Tibial nerve (tissue), 4 donors: ENCODE measurements around the gene TINAGL1. TPM values are rescaled to one million over a fixed set of nuclear protein-coding genes. Genes with fewer than 3 reads are reported as not detected.

ENCODE experiments used
- DNase-seq, 2 donors: peaks; one replicate each; pipeline ENCODE4 v3.0.0-alpha.2; 2019; ENCODE audit warnings: low spot score in 2 of 2
- H3K27ac ChIP-seq, 4 donors: fragments of 200-600 bp; sonication (generic) in 3 of 4; one replicate each; pipeline ENCODE4 v1.5.1; 2017 to 2019; ENCODE audit warnings: mild to moderate bottlenecking in 1 of 4
- H3K27me3 ChIP-seq, 2 donors: fragments of 200-600 bp; sonication (generic) in 1 of 2; one replicate each; pipeline versions ENCODE4 v1.5.1 to v1.6.0; 2017 to 2019
- H3K36me3 ChIP-seq, 3 donors: fragments of 200-600 bp; sonication (generic); one replicate each; pipeline ENCODE4 v1.5.1; 2018 to 2019
- H3K4me1 ChIP-seq, 4 donors: fragments of 200-600 bp; sonication (generic) in 3 of 4; one replicate each; pipeline ENCODE4 v1.5.1; 2017 to 2019
- H3K4me3 ChIP-seq, 4 donors: fragments of 200-600 bp; sonication (generic) in 3 of 4; one replicate each; pipeline ENCODE4 v1.5.1; 2017 to 2019; ENCODE audit warnings: mild to moderate bottlenecking in 1 of 4, moderate library complexity in 1 of 4
- H3K9me3 ChIP-seq, 4 donors: fragments of 200-600 bp; sonication (generic) in 3 of 4; one replicate each; pipeline ENCODE4 v1.5.1; 2017 to 2019
- EP300 ChIP-seq, 2 donors: sonication (generic); formaldehyde crosslinking; IDR thresholded peaks; one replicate each; pipeline ENCODE4 v1.6.1; 2017; ENCODE audit warnings: antibody characterized with exemption in 2 of 2, mild to moderate bottlenecking in 1 of 2
- POLR2A ChIP-seq, 2 donors: fragments of 450-650 bp; IDR thresholded peaks; one replicate each; pipeline ENCODE4 v1.6.1; 2017; ENCODE audit warnings: antibody characterized with exemption in 2 of 2, mild to moderate bottlenecking in 2 of 2, moderate library complexity in 2 of 2
- WGBS, 2 donors: methylation state at CpG; one replicate each; pipeline ENCODE4 v1.1.5; 2018; 5-methylcytosine and 5-hydroxymethylcytosine counted together
- total RNA-seq, 4 donors: library from RNA; depleted of rRNA; stranded (reverse); fragments of >200 nt; gene quantifications; one replicate each; pipeline ENCODE4 v1.1.0, GENCODE V29; 2016
- TF ChIP-seq, protein P1 (sequence below), 5 experiments: fragments of 200-600 bp in 3 of 5; fragments of 450-650 bp in 2 of 5; sonication (generic) in 3 of 5; IDR thresholded peaks; one replicate each; pipeline ENCODE4 v1.5.1; 2016 to 2019; ENCODE audit warnings: antibody characterized with exemption in 5 of 5, mild to moderate bottlenecking in 3 of 5, moderate library complexity in 2 of 5

TINAGL1 gene
- total RNA-seq, 4 donors from 2014 or later, result 97.3 to 227 (median 198) TPM

DNA sequence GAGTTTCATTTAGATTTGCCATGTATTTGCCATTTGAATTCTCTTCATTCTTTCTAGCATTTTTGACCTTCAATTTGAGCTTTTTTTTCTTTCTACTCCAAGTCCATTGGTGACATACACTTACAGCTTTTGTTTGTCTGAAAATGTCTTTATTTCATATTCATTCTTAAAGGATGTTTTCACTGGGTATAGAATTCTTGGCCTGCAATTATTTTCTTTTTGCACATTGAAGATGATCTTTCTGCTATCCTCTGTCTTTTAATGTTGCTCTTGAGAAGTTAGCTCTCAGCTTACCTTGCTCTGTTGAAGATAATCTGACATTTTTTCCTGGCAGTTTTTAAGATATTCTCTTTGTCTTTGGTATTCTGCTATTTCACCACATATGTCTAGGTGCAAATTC is 16.6 kb upstream of the TINAGL1 start:
- Histone ChIP-seq H3K27me3 (peaks cover 0 to 37% of the 10 kb centered on the region in 2 donors), H3K9me3 (peaks cover 0 to 11% (median 0%) of the 10 kb centered on the region in 4 donors), H3K36me3 (no peaks in the 10 kb centered on the region), H3K4me1 (peaks cover 0 to 7% (median 3%) of the 10 kb centered on the region in 4 donors), H3K27ac (no peak overlapping the region), H3K4me3 (no peak overlapping the region)
- TF ChIP-seq, protein P1, sequence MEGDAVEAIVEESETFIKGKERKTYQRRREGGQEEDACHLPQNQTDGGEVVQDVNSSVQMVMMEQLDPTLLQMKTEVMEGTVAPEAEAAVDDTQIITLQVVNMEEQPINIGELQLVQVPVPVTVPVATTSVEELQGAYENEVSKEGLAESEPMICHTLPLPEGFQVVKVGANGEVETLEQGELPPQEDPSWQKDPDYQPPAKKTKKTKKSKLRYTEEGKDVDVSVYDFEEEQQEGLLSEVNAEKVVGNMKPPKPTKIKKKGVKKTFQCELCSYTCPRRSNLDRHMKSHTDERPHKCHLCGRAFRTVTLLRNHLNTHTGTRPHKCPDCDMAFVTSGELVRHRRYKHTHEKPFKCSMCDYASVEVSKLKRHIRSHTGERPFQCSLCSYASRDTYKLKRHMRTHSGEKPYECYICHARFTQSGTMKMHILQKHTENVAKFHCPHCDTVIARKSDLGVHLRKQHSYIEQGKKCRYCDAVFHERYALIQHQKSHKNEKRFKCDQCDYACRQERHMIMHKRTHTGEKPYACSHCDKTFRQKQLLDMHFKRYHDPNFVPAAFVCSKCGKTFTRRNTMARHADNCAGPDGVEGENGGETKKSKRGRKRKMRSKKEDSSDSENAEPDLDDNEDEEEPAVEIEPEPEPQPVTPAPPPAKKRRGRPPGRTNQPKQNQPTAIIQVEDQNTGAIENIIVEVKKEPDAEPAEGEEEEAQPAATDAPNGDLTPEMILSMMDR (IDR thresholded peaks at IDR 0.05), result no peak
- TF ChIP-seq POLR2A (IDR thresholded peaks at IDR 0.05) (no peak), EP300 (IDR thresholded peaks at IDR 0.05) (no peak)
- no peak for DNase-seq

DNA sequence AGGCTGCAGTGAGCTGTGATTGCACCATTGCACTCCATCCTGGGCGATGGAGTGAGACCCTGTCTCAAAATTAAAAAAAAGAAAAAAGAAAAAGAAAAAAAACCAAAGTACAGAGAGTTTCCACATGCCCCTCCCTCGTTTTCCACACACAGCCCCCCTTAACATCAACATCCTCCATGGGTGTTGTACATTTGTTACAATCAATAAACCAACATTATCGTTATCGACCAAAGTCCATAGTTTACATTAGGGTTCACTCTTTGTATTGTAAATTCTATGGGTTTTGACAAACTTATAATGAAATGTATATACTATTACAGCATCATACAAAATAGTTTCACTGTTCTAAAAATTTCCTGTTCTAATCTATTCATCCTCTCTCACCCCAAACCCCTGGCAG is 15.9 kb upstream of the TINAGL1 start:
- DNase-seq, result no peak
- H3K36me3 ChIP-seq, result no peaks in the 10 kb centered on the region
- H3K27me3 ChIP-seq, result peaks cover 0 to 31% of the 10 kb centered on the region in 2 donors
- 81 to 85% methylated on average over 4 of the region's 4 CpGs for WGBS, 2 donors
- TF ChIP-seq POLR2A (IDR thresholded peaks at IDR 0.05) (no peak), EP300 (IDR thresholded peaks at IDR 0.05) (no peak)
- TF ChIP-seq, protein P1 (IDR thresholded peaks at IDR 0.05), result no peak
- H3K27ac ChIP-seq, result no peak overlapping the region
- H3K4me3 ChIP-seq, result no peak overlapping the region
- H3K9me3 ChIP-seq, result peaks cover 0 to 11% (median 0%) of the 10 kb centered on the region in 4 donors
- H3K4me1 ChIP-seq, result peaks cover 0 to 9% (median 3%) of the 10 kb centered on the region in 4 donors

DNA sequence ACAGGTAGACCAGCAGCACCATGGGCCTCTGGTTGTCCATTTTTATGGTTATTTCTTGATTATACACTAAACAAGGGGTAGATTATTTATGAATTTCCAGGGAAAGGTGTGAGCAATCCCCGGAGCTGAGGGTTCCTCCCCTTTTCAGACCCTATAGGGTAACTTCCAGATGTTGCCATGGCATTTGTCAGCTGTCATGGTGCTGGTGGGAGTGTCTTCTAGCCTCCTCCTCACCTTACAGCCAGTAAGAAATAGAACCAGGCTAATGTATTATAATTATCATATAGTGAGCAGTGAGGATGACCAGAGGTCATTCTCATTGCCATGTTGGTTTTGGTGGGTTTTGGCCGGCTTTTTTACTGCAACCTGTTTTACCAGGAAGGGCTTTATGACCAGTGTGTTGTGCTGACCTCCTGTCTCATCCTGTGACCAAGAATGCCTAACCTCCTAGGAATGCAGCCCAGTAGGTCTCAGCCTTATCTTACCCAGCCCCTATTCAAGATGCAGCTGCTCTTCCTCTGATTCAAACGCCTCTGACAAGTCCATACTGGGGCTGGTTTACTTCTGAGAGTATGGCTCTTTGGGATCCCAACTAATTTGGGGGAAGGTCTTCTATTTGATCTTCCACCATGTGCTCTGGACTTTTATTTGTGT is 13.5 kb upstream of the TINAGL1 start:
- Histone ChIP-seq H3K27ac (no peak overlapping the region), H3K36me3 (no peaks in the 10 kb centered on the region), H3K4me1 (peaks cover 0 to 9% (median 3%) of the 10 kb centered on the region in 4 donors), H3K4me3 (no peak overlapping the region), H3K27me3 (peaks cover 0 to 23% of the 10 kb centered on the region in 2 donors), H3K9me3 (peaks cover 0 to 11% (median 0%) of the 10 kb centered on the region in 4 donors)
- DNase-seq, result no peak
- TF ChIP-seq, protein P1 (IDR thresholded peaks at IDR 0.05), result no peak
- no peak for TF ChIP-seq POLR2A (IDR thresholded peaks at IDR 0.05)
- TF ChIP-seq EP300 (IDR thresholded peaks at IDR 0.05), result no peak
- WGBS, 2 donors, result 31 to 36% methylated on average over 3 of the region's 3 CpGs

DNA sequence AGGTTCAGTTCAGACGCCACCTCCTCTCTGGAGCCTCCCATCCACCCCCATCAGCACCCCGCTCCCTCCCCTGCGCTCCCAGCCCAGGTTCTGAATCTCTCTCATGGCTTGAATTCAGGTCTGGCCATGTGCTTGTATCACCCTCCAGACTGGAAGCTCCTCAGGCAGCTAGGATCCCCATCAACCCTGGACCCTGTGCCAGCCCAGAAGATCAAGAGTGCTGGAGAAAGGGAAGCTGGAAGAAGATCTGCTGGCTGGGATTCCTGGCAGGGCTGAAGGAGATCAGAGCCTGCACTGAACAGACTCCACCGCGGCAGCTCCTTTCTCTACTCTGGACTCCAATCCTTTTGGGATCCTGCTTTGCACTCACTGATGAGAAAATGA is 11.7 kb upstream of the TINAGL1 start:
- Histone ChIP-seq H3K4me1 (peaks cover 0 to 13% (median 3%) of the 10 kb centered on the region in 4 donors), H3K27ac (no peak overlapping the region), H3K36me3 (no peaks in the 10 kb centered on the region), H3K9me3 (peaks cover 0 to 9% (median 0%) of the 10 kb centered on the region in 4 donors), H3K4me3 (no peak overlapping the region), H3K27me3 (peaks cover 0 to 11% of the 10 kb centered on the region in 2 donors)
- no peak for DNase-seq
- TF ChIP-seq, protein P1 (IDR thresholded peaks at IDR 0.05), result no peak
- no peak for TF ChIP-seq POLR2A (IDR thresholded peaks at IDR 0.05)
- no peak for TF ChIP-seq EP300 (IDR thresholded peaks at IDR 0.05)
- 69 to 73% methylated on average over 5 of the region's 5 CpGs for WGBS, 2 donors

DNA sequence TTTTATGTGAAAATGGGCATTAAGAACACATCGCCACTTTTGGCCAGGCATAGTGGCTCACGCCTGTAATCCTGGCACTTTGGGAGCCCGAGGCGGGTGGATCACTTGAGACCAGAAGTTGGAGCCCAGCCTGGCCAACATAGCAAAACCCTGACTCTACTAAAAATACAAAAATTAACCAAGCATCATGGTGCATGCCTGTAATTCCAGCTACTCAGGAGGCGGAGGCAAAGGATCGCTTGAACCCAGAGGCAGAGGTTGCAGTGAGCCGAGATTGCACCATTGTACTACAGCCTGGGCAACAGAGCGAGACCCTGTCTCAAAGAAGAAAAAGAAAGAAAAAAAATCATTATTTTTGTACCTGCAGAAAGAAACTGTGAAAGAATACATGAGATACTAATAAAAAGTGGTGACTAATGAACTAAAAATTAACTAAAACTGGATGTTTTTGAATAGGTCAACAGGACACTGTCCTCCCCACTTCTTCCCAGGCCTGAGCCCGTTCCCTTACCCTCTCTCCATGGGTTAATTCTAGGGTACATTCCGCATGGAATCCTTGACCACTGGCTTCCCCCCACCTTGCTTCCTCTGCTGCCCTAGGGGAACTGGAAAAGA is 8.3 kb upstream of the TINAGL1 start:
- DNase-seq, result no peak
- 69 to 76% methylated on average over 10 of the region's 10 CpGs for WGBS, 2 donors
- no peaks in the 10 kb centered on the region for H3K9me3 ChIP-seq
- TF ChIP-seq POLR2A (IDR thresholded peaks at IDR 0.05), result no peak
- no peak overlapping the region for H3K27ac ChIP-seq
- H3K36me3 ChIP-seq, result no peaks in the 10 kb centered on the region
- no peaks in the 10 kb centered on the region for H3K27me3 ChIP-seq
- no peak overlapping the region for H3K4me3 ChIP-seq
- H3K4me1 ChIP-seq, result peaks cover 0 to 23% (median 6%) of the 10 kb centered on the region in 4 donors
